ENCODE measurements around the gene FGFR2.

The FGFR2 gene

GRCh38 chr10:121610798-121611323, 12.6 kb upstream of the FGFR2 start:
- H3K4me1 ChIP-seq (ENCODE audit: control insufficient read depth, insufficient read depth, low read length, unreplicated experiment), result no peaks in the 10 kb centered on the region
- H3K79me2 ChIP-seq (ENCODE audit: control insufficient read depth, insufficient read depth, low read length, unreplicated experiment), result no peaks in the 10 kb centered on the region
- H2AFZ ChIP-seq (ENCODE audit: low read length, unreplicated experiment), result no peak overlapping the region
- H3K27me3 ChIP-seq (ENCODE audit: insufficient read depth, low read length), result no peaks in the 10 kb centered on the region; the same call in 1 of the 2 replicates
- H3K36me3 ChIP-seq (ENCODE audit: insufficient read depth, low read length), result no peaks in the 10 kb centered on the region
- H3K27ac ChIP-seq (ENCODE audit: low read depth, low read length), result no peak overlapping the region
- no peak overlapping the region for H3K4me3 ChIP-seq (ENCODE audit: low read depth, low read length)

DNA sequence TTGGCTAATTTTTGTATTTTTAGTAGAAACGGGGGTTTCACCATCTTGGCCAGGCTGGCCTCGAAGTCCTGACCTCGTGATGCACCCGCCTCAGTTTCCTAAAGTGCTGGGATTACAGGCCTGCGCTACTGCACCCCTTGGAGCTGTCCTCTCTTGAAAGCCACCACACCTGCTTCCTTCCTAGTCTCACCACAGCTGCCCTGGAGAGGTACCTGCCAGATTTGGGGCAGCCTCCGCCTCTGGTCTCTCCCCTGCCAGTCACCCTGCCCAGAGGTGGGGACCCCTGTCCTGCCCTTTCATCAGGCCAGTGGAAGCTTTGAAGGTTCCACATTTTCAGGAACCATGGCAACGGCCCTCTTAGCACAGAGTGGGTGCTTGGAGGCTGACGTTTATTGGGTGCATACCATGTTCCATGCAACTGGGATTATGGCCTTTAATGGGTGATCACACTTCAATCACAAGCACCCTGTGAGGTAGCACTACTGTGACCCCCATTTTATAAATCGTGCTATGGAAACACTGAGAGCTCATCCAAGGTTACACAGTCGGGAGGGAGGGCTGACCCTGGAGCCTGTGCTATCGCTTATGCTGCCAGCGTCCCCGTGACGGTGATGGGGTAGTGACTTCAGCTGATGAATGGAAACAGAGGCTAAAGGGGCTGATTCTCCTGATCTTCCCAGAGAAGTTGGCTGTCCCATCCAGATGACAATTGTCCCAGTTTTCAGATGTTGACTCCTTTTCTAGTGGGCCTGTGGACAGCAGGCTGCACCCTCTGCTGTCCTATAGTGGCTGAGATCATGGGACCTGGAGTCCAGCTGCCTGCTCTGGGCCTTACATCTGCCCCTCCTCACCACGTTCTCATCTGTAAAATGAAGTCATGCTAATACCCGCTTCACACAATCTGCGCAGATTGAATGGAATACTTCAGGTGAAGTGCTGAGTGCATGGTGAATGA, 11.5 kb upstream of the FGFR2 start:
- no peak overlapping the region for H3K27ac ChIP-seq (ENCODE audit: low read depth, low read length)
- no peaks in the 10 kb centered on the region for H3K4me1 ChIP-seq (ENCODE audit: control insufficient read depth, insufficient read depth, low read length, unreplicated experiment)
- no peaks in the 10 kb centered on the region for H3K36me3 ChIP-seq (ENCODE audit: insufficient read depth, low read length)
- no peaks in the 10 kb centered on the region; the same call in 1 of the 2 replicates for H3K27me3 ChIP-seq (ENCODE audit: insufficient read depth, low read length)
- no peak overlapping the region for H2AFZ ChIP-seq (ENCODE audit: low read length, unreplicated experiment)
- no peak overlapping the region for H3K4me3 ChIP-seq (ENCODE audit: low read depth, low read length)
- no peaks in the 10 kb centered on the region for H3K79me2 ChIP-seq (ENCODE audit: control insufficient read depth, insufficient read depth, low read length, unreplicated experiment)

DNA sequence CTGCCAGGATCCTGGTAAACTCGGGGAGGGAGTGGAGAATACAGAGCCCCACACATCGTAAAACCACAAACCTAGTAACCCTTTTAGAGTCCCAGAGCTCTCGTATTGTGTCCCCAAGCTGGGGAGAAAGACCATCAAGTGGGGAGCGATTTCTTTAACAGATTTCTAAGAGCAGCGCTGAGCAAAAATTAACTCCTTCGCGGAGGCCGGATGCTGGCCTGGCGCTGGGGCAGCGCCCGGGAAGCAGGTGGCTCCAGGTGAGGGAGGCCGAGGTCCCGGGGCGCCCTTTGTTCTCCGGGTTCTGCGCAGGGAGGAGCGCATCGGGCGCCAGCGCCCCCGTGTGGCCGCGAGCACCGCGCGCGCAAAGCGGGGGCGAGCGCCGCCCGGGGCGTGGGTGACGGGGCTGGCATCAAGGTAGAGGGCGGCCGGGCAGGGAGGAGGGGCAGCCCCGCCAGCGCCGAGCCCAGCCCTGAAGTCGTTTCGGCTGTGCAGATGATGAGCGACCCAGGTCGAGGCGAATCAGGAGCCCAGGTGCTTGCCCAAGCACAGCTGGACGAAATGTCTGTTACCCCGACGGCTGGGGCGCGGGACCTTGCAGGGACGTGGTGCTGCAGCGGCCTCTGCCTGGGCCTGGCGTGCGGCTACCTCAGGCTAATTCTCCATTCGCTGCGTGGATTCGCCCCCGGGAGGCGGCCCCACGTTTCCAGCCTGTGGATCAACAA, 10.4 kb upstream of the FGFR2 start:
- H3K27ac ChIP-seq (ENCODE audit: low read depth, low read length), result no peak overlapping the region
- H2AFZ ChIP-seq (ENCODE audit: low read length, unreplicated experiment), result peak overlapping the region; percentile 38

DNA sequence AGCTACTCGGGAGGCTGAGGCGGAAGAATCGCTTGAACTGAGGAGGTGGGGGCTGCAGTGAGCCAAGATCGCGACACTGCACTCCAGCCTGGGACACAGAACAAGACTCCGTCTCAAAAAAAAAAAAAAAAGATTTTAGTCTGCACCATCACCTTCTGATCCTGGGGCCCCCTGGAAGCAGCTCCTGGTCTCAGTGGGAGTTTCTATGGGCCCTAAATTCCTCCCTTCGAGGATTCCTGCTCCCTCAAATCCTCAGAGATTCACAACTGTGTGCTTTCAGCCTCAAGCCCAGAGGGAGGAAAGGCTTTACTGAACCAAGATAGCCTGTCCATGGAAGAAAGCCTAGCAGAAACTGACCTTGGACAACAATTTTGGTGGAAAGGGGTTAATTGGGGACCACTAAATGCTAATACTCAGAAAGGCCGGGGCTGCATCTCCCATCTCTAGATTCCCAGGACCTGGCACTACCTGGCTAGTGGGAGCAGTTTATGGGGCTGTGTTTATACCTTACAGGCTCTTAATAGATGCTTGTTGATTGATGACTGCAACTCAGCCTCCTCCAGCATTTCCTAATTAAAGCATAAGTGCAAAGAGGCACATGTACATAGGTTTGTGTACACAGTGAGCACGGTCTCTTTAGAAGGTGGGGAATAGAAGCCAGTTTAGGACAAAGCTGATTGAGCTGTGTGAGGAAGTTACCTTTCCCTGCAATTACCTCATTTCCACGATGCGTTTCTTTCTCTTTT, 9.2 kb upstream of the FGFR2 start:
- Histone ChIP-seq H3K79me2 (ENCODE audit: control insufficient read depth, insufficient read depth, low read length, unreplicated experiment) (no peaks in the 10 kb centered on the region), H2AFZ (ENCODE audit: low read length, unreplicated experiment) (no peak overlapping the region), H3K36me3 (ENCODE audit: insufficient read depth, low read length) (no peaks in the 10 kb centered on the region), H3K4me1 (ENCODE audit: control insufficient read depth, insufficient read depth, low read length, unreplicated experiment) (no peaks in the 10 kb centered on the region), H3K4me3 (ENCODE audit: low read depth, low read length) (no peak overlapping the region), H3K27me3 (ENCODE audit: insufficient read depth, low read length) (no peaks in the 10 kb centered on the region; the same call in 1 of the 2 replicates), H3K27ac (ENCODE audit: low read depth, low read length) (no peak overlapping the region)

More for the DNA sequence above, 10.4 kb upstream of the FGFR2 start:
- Histone ChIP-seq H3K79me2 (ENCODE audit: control insufficient read depth, insufficient read depth, low read length, unreplicated experiment) (no peaks in the 10 kb centered on the region), H3K4me1 (ENCODE audit: control insufficient read depth, insufficient read depth, low read length, unreplicated experiment) (no peaks in the 10 kb centered on the region), H3K36me3 (ENCODE audit: insufficient read depth, low read length) (no peaks in the 10 kb centered on the region), H3K4me3 (ENCODE audit: low read depth, low read length) (0 out of 2 replicates have a peak overlapping the region, but pooled peaks have one; percentile 49), H3K27me3 (ENCODE audit: insufficient read depth, low read length) (no peaks in the 10 kb centered on the region; the same call in 1 of the 2 replicates)

DNA sequence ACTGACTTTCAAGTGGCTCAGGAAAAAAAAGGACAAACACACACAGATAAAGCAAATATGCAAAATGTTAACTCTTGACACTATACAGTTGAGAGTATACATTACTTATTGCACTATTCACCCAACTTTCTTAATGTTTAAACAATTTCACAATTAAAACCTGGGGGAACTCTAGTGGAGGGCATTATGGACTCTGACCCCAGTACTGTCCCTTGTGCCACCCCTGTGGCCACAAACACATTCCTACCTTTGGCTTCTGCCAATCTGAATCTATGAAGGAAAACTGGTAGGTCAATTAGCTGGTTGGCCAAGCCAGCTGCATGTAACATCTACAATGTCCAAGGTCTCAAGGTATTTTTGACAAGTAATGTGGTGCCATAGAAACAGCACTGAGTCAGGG, 7.5 kb upstream of the FGFR2 start:
- Histone ChIP-seq H2AFZ (ENCODE audit: low read length, unreplicated experiment) (no peak overlapping the region), H3K4me1 (ENCODE audit: control insufficient read depth, insufficient read depth, low read length, unreplicated experiment) (no peaks in the 10 kb centered on the region), H3K79me2 (ENCODE audit: control insufficient read depth, insufficient read depth, low read length, unreplicated experiment) (no peaks in the 10 kb centered on the region), H3K27ac (ENCODE audit: low read depth, low read length) (no peak overlapping the region), H3K4me3 (ENCODE audit: low read depth, low read length) (no peak overlapping the region), H3K27me3 (ENCODE audit: insufficient read depth, low read length) (no peaks in the 10 kb centered on the region; the same call in 1 of the 2 replicates), H3K36me3 (ENCODE audit: insufficient read depth, low read length) (no peaks in the 10 kb centered on the region)

GRCh38 chr10:121601458-121601857, 3.2 kb upstream of the FGFR2 start:
- Histone ChIP-seq H3K4me1 (ENCODE audit: control insufficient read depth, insufficient read depth, low read length, unreplicated experiment) (no peaks in the 10 kb centered on the region), H3K27ac (ENCODE audit: low read depth, low read length) (no peak overlapping the region), H3K79me2 (ENCODE audit: control insufficient read depth, insufficient read depth, low read length, unreplicated experiment) (no peaks in the 10 kb centered on the region), H3K4me3 (ENCODE audit: low read depth, low read length) (no peak overlapping the region), H2AFZ (ENCODE audit: low read length, unreplicated experiment) (no peak overlapping the region), H3K36me3 (ENCODE audit: insufficient read depth, low read length) (no peaks in the 10 kb centered on the region), H3K27me3 (ENCODE audit: insufficient read depth, low read length) (peaks cover 35% of the 10 kb centered on the region)

DNA sequence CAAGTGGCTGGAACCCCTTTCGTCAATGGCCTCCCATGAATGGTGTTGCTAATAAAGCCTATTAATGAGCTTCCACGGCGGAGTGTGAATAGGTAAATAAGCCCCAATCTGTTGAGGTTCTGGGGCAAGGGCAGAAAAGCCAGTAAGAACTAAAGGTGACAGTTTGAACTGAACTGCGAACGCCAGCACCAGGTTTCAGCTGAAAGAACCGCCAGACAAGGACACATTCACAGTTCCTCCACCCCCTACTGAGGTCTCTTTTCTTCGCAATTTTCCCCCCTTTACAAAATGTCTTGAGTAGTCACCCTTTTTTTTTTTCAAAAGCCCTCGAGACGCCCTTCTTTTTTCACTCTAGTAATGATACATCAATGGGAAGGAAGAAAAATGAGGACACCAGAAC, 2.4 kb upstream of the FGFR2 start:
- H2AFZ ChIP-seq (ENCODE audit: low read length, unreplicated experiment), result no peak overlapping the region
- no peak overlapping the region for H3K27ac ChIP-seq (ENCODE audit: low read depth, low read length)
- H3K79me2 ChIP-seq (ENCODE audit: control insufficient read depth, insufficient read depth, low read length, unreplicated experiment), result no peaks in the 10 kb centered on the region
- peaks cover 44% of the 10 kb centered on the region for H3K27me3 ChIP-seq (ENCODE audit: insufficient read depth, low read length)
- H3K4me1 ChIP-seq (ENCODE audit: control insufficient read depth, insufficient read depth, low read length, unreplicated experiment), result no peaks in the 10 kb centered on the region
- H3K4me3 ChIP-seq (ENCODE audit: low read depth, low read length), result no peak overlapping the region
- no peaks in the 10 kb centered on the region for H3K36me3 ChIP-seq (ENCODE audit: insufficient read depth, low read length)

DNA sequence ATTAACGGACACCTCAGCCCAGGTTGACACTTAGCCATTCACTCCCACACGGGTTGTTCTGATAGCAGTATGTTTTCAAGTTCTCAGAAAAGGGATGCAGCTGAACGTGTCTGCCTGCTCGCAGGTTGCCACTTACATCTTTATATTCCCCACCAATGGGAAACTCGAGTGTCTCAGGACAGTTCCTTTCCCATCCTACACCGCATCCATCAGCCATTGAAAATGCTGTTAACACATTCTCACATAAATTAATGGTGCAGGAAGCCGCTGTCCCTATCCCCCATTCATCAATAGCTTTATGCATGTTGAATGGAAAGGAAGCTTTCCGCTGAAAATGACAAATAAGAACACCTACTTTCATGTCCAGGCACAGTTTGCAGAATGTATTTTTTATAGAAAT, 1.7 kb upstream of the FGFR2 start:
- Histone ChIP-seq H3K36me3 (ENCODE audit: insufficient read depth, low read length) (no peaks in the 10 kb centered on the region), H3K4me3 (ENCODE audit: low read depth, low read length) (no peak overlapping the region), H3K79me2 (ENCODE audit: control insufficient read depth, insufficient read depth, low read length, unreplicated experiment) (no peaks in the 10 kb centered on the region), H2AFZ (ENCODE audit: low read length, unreplicated experiment) (no peak overlapping the region), H3K27ac (ENCODE audit: low read depth, low read length) (no peak overlapping the region), H3K27me3 (ENCODE audit: insufficient read depth, low read length) (peaks cover 46% of the 10 kb centered on the region), H3K4me1 (ENCODE audit: control insufficient read depth, insufficient read depth, low read length, unreplicated experiment) (no peaks in the 10 kb centered on the region)

DNA sequence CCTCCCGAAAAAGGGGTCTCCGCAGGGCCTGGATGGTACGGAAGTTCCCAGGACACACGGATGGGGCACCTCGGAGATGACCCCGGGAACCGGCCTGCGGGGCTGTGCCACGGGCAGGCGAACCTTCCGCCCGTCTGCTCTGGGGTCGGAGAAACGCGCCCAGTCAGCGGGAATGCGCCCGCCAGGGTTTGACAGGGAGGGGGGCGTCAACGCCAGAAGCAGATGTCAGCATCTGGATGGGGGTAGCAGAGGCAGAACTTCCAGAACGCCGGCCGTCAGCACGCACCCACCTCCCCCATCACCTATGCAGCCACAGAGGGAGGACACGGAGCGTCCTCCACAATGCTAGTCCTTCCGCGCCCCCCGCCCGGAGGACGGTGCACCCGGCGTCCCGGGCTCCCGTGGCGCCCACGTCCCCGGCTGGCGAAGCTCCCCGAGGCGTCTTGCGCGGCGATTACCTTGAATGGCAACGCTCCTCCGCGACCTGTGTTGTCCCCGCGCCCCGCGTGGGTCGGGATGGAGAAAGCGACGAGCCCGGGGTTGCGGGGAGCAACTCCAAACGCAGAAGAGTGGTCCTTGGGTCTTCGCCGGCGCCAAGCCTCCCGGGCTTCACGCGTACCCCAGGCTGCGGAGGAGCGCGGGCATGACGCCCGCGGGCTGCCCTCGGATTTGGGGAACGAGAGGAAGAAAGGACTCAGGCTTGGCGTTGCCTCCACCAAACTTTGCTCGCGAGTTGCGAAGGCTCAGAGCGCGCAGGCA, 561 bp downstream of the FGFR2 start:
- H3K4me1 ChIP-seq (ENCODE audit: control insufficient read depth, insufficient read depth, low read length, unreplicated experiment), result no peaks in the 10 kb centered on the region
- H3K79me2 ChIP-seq (ENCODE audit: control insufficient read depth, insufficient read depth, low read length, unreplicated experiment), result no peaks in the 10 kb centered on the region
- H3K4me3 ChIP-seq (ENCODE audit: low read depth, low read length), result no peak overlapping the region
- H3K27me3 ChIP-seq (ENCODE audit: insufficient read depth, low read length), result peaks cover 46% of the 10 kb centered on the region
- no peaks in the 10 kb centered on the region for H3K36me3 ChIP-seq (ENCODE audit: insufficient read depth, low read length)
- no peak overlapping the region for H2AFZ ChIP-seq (ENCODE audit: low read length, unreplicated experiment)
- no peak overlapping the region for H3K27ac ChIP-seq (ENCODE audit: low read depth, low read length)
